WTC11 (cell line): ENCODE measurements around the gene PLXDC2. TPM values are rescaled to one million over a fixed set of nuclear protein-coding genes. Genes with fewer than 3 reads are reported as not detected.

Experiments used
- ATAC-seq: fragments of 200-7000 bp; cut with Tn5 transposase; 2 replicates; pipeline ENCODE4 v1.10.0; 2021; ENCODE audit warnings: mild to moderate bottlenecking, moderate library complexity
- CTCF ChIA-PET: fragments of 300-600 bp; sonication (Branson Sonifier 250); formaldehyde crosslinking; loops from one replicate; lab custom pipeline; 2021; ENCODE audit warnings: antibody characterized with exemption; lab: Charles Lee
- POLR2A ChIA-PET: fragments of 350-600 bp; sonication (Branson Sonifier 250); formaldehyde crosslinking; loops from one replicate; lab custom pipeline; 2021; ENCODE audit warnings: antibody characterized with exemption; lab: Charles Lee
- DNase-seq: peaks from one replicate; pipeline ENCODE4 v3.0.0; 2021; ENCODE audit warnings: low spot score
- H3K27ac Mint-ChIP-seq: 2 replicates; pipeline ENCODE4 v1.8.0; 2021; ENCODE audit warnings: mixed read lengths
- H3K27me3 Mint-ChIP-seq: 2 replicates; pipeline ENCODE4 v1.8.0; 2021; ENCODE audit warnings: low read depth, mild to moderate bottlenecking, moderate library complexity, mixed read lengths
- H3K36me3 Mint-ChIP-seq: 2 replicates; pipeline ENCODE4 v1.8.0; 2021; ENCODE audit warnings: mixed read lengths
- H3K4me1 Mint-ChIP-seq: 2 replicates; pipeline ENCODE4 v1.8.0; 2022; ENCODE audit warnings: mixed read lengths
- H3K4me3 Mint-ChIP-seq: 2 replicates; pipeline ENCODE4 v1.8.0; 2021; ENCODE audit warnings: mild to moderate bottlenecking, moderate library complexity, mixed read lengths
- H3K9me3 Mint-ChIP-seq: 2 replicates; pipeline ENCODE4 v1.8.0; 2021; ENCODE audit warnings: mixed read lengths
- CREM ChIP-seq: sonication (generic); formaldehyde crosslinking; IDR thresholded peaks from 2 replicates; pipeline ENCODE4 v1.8.1; 2022; ENCODE audit warnings: mild to moderate bottlenecking, missing genetic modification reagents, moderate library complexity
- EMX1 ChIP-seq: fragments of 250-450 bp; sonication (Bioruptor Pico); IDR thresholded peaks from 2 replicates; pipeline ENCODE4 v1.8.0; 2021; ENCODE audit warnings: mild to moderate bottlenecking
- FOXJ3 ChIP-seq: sonication (generic); formaldehyde crosslinking; IDR thresholded peaks from 2 replicates; pipeline ENCODE4 v1.9.0; 2021; ENCODE audit warnings: missing genetic modification reagents, mild to moderate bottlenecking, borderline replicate concordance
- GRHL2 ChIP-seq: fragments of 250-450 bp; sonication (Bioruptor Pico); IDR thresholded peaks from 2 replicates; pipeline ENCODE4 v1.8.0; 2022; ENCODE audit warnings: mild to moderate bottlenecking, moderate library complexity; ENCODE audit not compliant: insufficient replicate concordance, severe bottlenecking
- JUN ChIP-seq: sonication (generic); formaldehyde crosslinking; IDR thresholded peaks from 2 replicates; pipeline ENCODE4 v1.8.0; 2023; ENCODE audit warnings: mild to moderate bottlenecking, missing genetic modification reagents
- MXD4 ChIP-seq: fragments of 250-450 bp; sonication (Bioruptor Pico); IDR thresholded peaks from 2 replicates; pipeline ENCODE4 v1.8.0; 2021; ENCODE audit warnings: mild to moderate bottlenecking, moderate library complexity, borderline replicate concordance
- MYBL2 ChIP-seq: sonication (generic); formaldehyde crosslinking; IDR thresholded peaks from 2 replicates; pipeline ENCODE4 v1.8.1; 2023; ENCODE audit warnings: mild to moderate bottlenecking, moderate library complexity, missing genetic modification reagents
- NR3C1 ChIP-seq: sonication (generic); formaldehyde crosslinking; conservative IDR thresholded peaks from 2 replicates; pipeline ENCODE4 v1.8.1; 2023; ENCODE audit warnings: low read depth, mild to moderate bottlenecking, missing genetic modification reagents
- SOX15 ChIP-seq: fragments of 250-450 bp; sonication (Bioruptor Pico); IDR thresholded peaks from 2 replicates; pipeline ENCODE4 v1.9.0; 2021; ENCODE audit warnings: mild to moderate bottlenecking
- SP1 ChIP-seq: sonication (generic); formaldehyde crosslinking; conservative IDR thresholded peaks from 2 replicates; pipeline ENCODE4 v1.8.1; 2022; ENCODE audit warnings: missing genetic modification reagents
- TCF7 ChIP-seq: sonication (generic); formaldehyde crosslinking; IDR thresholded peaks from 2 replicates; pipeline ENCODE4 v1.8.0; 2022; ENCODE audit warnings: mild to moderate bottlenecking, low read depth, missing genetic modification reagents, moderate library complexity
- TEAD4 ChIP-seq: sonication (generic); formaldehyde crosslinking; IDR thresholded peaks from 2 replicates; pipeline ENCODE4 v1.8.0; 2022; ENCODE audit warnings: mild to moderate bottlenecking, missing genetic modification reagents
- ZNF263 ChIP-seq: sonication (generic); formaldehyde crosslinking; IDR thresholded peaks from 2 replicates; pipeline ENCODE4 v1.8.1; 2022; ENCODE audit warnings: low read depth, mild to moderate bottlenecking, moderate library complexity, missing genetic modification reagents
- ZNF416 ChIP-seq: fragments of 250-450 bp; sonication (Bioruptor Pico); IDR thresholded peaks from 2 replicates; pipeline ENCODE4 v1.9.0; 2021; ENCODE audit warnings: mild to moderate bottlenecking, inconsistent platforms
- ZNF671 ChIP-seq: fragments of 250-450 bp; sonication (Bioruptor Pico); IDR thresholded peaks from 2 replicates; pipeline ENCODE4 v1.8.0; 2021; ENCODE audit warnings: mild to moderate bottlenecking
- total RNA-seq: library from RNA; stranded (reverse); gene quantifications from 3 replicates; pipeline ENCODE4 v1.2.3, GENCODE V29; 2021
- TF ChIP-seq, protein P1 (sequence below): sonication (generic); formaldehyde crosslinking; IDR thresholded peaks from 2 replicates; pipeline ENCODE4 v1.8.0; 2022; ENCODE audit warnings: mild to moderate bottlenecking, missing genetic modification reagents
- TF ChIP-seq, protein P2 (sequence below): sonication (generic); formaldehyde crosslinking; conservative IDR thresholded peaks from 2 replicates; pipeline ENCODE4 v1.8.1; 2022; ENCODE audit warnings: mild to moderate bottlenecking, missing genetic modification reagents
- TF ChIP-seq, protein P3 (sequence below): sonication (generic); formaldehyde crosslinking; IDR thresholded peaks from 2 replicates; pipeline ENCODE4 v1.8.0; 2022; ENCODE audit warnings: mild to moderate bottlenecking, missing genetic modification reagents
- TF ChIP-seq, protein P4 (sequence below): sonication (generic); formaldehyde crosslinking; IDR thresholded peaks from 2 replicates; pipeline ENCODE4 v1.8.1; 2023; ENCODE audit warnings: mild to moderate bottlenecking, missing genetic modification reagents
- TF ChIP-seq, protein P5 (sequence below): sonication (generic); formaldehyde crosslinking; IDR thresholded peaks from 2 replicates; pipeline ENCODE4 v1.8.0; 2022; ENCODE audit warnings: mild to moderate bottlenecking, missing genetic modification reagents
- TF ChIP-seq, protein P6 (sequence below): sonication (generic); formaldehyde crosslinking; IDR thresholded peaks from 2 replicates; pipeline ENCODE4 v1.8.1; 2022; ENCODE audit warnings: low read depth, missing genetic modification reagents, borderline replicate concordance
- TF ChIP-seq, protein P7 (sequence below): fragments of 250-450 bp; sonication (Bioruptor Pico); IDR thresholded peaks from 2 replicates; pipeline ENCODE4 v1.8.0; 2021; ENCODE audit warnings: mild to moderate bottlenecking
- TF ChIP-seq, protein P8 (sequence below): fragments of 200-600 bp; IDR thresholded peaks from 2 replicates; pipeline ENCODE4 v1.8.0; 2022; ENCODE audit warnings: antibody characterized with exemption

The PLXDC2 gene
- total RNA-seq, 1 experiment from 2014 or later, result 31.7 TPM

DNA sequence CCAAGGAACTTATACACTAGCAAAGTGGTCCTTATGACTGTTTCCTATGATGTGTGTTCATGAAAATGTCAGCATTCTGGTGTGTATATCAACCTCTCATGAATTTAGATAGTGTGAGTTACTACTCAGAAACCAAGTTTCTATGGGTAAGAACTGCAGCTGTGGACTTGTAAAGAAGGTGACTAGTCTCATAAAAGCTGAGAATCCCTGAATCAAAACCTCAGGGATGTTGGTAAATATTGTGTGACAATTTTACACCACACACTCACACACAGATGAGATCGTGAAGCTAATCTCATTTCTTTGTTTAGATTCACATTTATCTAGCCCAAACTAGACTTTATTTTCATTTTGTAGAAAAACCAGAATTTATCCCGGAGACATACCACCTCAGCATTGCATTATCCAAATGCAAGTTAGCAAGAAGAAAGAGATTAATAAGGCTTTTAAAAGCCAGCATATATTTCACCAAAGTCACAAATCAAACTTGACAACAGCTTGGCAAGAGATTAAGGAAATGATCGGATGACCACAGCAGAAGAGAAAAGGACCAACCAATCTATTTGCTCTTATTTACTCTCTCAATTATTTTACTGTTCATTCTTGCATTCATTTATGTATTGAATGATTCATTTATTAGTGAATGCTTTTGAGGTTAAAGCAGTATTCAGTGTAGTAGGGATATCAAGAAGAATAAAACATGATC is 92.9 kb downstream of the PLXDC2 start:
- no peak overlapping the region; the same call in 1 of the 2 replicates for H3K27ac Mint-ChIP-seq

DNA sequence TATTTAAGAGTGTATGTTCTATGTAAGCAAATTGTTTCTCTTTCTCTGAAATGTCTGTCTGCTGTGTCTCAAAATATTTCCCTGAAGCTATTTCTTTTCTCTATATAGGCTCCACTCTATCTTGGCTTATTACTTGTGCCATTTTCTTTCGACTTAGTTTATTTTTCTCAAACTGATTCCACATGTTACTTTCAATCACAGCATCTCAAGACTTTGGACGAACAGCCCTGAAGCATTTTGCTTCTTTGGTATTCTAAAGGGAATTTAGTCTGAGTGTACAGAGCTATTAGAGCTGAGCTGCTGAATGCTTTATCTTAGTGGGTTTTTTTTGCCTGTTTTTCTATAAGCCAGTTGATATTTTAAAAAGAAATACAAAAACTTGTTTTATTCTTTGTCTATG is 95.7 kb downstream of the PLXDC2 start:
- Mint-ChIP-seq H3K9me3 (peaks cover 11% of the 10 kb centered on the region), H3K4me3 (no peak overlapping the region), H3K36me3 (peaks cover 10% of the 10 kb centered on the region), H3K27me3 (no peaks in the 10 kb centered on the region), H3K4me1 (peaks cover 41% of the 10 kb centered on the region), H3K27ac (no peak overlapping the region)
- no peak for ATAC-seq
- TF ChIP-seq, protein P1, sequence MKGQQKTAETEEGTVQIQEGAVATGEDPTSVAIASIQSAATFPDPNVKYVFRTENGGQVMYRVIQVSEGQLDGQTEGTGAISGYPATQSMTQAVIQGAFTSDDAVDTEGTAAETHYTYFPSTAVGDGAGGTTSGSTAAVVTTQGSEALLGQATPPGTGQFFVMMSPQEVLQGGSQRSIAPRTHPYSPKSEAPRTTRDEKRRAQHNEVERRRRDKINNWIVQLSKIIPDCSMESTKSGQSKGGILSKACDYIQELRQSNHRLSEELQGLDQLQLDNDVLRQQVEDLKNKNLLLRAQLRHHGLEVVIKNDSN, result no peak
- TF ChIP-seq TCF7 (no peak), ZNF671 (CRISPR knock-in tag) (no peak), EMX1 (CRISPR knock-in tag) (no peak), SOX15 (no peak), NR3C1 (no peak), FOXJ3 (no peak), GRHL2 (CRISPR knock-in tag) (no peak), TEAD4 (CRISPR knock-in tag) (no peak)
- TF ChIP-seq, protein P2, sequence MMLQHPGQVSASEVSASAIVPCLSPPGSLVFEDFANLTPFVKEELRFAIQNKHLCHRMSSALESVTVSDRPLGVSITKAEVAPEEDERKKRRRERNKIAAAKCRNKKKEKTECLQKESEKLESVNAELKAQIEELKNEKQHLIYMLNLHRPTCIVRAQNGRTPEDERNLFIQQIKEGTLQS (CRISPR knock-in tag), result no peak
- TF ChIP-seq, protein P3, sequence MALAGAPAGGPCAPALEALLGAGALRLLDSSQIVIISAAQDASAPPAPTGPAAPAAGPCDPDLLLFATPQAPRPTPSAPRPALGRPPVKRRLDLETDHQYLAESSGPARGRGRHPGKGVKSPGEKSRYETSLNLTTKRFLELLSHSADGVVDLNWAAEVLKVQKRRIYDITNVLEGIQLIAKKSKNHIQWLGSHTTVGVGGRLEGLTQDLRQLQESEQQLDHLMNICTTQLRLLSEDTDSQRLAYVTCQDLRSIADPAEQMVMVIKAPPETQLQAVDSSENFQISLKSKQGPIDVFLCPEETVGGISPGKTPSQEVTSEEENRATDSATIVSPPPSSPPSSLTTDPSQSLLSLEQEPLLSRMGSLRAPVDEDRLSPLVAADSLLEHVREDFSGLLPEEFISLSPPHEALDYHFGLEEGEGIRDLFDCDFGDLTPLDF (CRISPR knock-in tag), result no peak
- TF ChIP-seq, protein P4, sequence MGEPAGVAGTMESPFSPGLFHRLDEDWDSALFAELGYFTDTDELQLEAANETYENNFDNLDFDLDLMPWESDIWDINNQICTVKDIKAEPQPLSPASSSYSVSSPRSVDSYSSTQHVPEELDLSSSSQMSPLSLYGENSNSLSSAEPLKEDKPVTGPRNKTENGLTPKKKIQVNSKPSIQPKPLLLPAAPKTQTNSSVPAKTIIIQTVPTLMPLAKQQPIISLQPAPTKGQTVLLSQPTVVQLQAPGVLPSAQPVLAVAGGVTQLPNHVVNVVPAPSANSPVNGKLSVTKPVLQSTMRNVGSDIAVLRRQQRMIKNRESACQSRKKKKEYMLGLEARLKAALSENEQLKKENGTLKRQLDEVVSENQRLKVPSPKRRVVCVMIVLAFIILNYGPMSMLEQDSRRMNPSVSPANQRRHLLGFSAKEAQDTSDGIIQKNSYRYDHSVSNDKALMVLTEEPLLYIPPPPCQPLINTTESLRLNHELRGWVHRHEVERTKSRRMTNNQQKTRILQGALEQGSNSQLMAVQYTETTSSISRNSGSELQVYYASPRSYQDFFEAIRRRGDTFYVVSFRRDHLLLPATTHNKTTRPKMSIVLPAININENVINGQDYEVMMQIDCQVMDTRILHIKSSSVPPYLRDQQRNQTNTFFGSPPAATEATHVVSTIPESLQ (CRISPR knock-in tag), result no peak
- TF ChIP-seq, protein P5, sequence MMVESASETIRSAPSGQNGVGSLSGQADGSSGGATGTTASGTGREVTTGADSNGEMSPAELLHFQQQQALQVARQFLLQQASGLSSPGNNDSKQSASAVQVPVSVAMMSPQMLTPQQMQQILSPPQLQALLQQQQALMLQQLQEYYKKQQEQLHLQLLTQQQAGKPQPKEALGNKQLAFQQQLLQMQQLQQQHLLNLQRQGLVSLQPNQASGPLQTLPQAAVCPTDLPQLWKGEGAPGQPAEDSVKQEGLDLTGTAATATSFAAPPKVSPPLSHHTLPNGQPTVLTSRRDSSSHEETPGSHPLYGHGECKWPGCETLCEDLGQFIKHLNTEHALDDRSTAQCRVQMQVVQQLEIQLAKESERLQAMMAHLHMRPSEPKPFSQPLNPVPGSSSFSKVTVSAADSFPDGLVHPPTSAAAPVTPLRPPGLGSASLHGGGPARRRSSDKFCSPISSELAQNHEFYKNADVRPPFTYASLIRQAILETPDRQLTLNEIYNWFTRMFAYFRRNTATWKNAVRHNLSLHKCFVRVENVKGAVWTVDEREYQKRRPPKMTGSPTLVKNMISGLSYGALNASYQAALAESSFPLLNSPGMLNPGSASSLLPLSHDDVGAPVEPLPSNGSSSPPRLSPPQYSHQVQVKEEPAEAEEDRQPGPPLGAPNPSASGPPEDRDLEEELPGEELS (CRISPR knock-in tag), result no peak
- ChIA-PET POLR2A (no interaction called here), CTCF (no interaction called here)
- no peak for DNase-seq

More for the DNA sequence above, 92.9 kb downstream of the PLXDC2 start:
- no peak for TF ChIP-seq MXD4 (CRISPR knock-in tag)
- TF ChIP-seq, protein P6, sequence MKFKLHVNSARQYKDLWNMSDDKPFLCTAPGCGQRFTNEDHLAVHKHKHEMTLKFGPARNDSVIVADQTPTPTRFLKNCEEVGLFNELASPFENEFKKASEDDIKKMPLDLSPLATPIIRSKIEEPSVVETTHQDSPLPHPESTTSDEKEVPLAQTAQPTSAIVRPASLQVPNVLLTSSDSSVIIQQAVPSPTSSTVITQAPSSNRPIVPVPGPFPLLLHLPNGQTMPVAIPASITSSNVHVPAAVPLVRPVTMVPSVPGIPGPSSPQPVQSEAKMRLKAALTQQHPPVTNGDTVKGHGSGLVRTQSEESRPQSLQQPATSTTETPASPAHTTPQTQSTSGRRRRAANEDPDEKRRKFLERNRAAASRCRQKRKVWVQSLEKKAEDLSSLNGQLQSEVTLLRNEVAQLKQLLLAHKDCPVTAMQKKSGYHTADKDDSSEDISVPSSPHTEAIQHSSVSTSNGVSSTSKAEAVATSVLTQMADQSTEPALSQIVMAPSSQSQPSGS, result no peak
- TF ChIP-seq ZNF416 (CRISPR knock-in tag), result no peak
- TF ChIP-seq JUN (CRISPR knock-in tag), result no peak
- TF ChIP-seq, protein P7, sequence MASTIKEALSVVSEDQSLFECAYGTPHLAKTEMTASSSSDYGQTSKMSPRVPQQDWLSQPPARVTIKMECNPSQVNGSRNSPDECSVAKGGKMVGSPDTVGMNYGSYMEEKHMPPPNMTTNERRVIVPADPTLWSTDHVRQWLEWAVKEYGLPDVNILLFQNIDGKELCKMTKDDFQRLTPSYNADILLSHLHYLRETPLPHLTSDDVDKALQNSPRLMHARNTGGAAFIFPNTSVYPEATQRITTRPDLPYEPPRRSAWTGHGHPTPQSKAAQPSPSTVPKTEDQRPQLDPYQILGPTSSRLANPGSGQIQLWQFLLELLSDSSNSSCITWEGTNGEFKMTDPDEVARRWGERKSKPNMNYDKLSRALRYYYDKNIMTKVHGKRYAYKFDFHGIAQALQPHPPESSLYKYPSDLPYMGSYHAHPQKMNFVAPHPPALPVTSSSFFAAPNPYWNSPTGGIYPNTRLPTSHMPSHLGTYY (CRISPR knock-in tag), result no peak
- no peak for TF ChIP-seq NR3C1
- TF ChIP-seq, protein P8, sequence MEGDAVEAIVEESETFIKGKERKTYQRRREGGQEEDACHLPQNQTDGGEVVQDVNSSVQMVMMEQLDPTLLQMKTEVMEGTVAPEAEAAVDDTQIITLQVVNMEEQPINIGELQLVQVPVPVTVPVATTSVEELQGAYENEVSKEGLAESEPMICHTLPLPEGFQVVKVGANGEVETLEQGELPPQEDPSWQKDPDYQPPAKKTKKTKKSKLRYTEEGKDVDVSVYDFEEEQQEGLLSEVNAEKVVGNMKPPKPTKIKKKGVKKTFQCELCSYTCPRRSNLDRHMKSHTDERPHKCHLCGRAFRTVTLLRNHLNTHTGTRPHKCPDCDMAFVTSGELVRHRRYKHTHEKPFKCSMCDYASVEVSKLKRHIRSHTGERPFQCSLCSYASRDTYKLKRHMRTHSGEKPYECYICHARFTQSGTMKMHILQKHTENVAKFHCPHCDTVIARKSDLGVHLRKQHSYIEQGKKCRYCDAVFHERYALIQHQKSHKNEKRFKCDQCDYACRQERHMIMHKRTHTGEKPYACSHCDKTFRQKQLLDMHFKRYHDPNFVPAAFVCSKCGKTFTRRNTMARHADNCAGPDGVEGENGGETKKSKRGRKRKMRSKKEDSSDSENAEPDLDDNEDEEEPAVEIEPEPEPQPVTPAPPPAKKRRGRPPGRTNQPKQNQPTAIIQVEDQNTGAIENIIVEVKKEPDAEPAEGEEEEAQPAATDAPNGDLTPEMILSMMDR, result no peak
- no peak for TF ChIP-seq MYBL2 (CRISPR knock-in tag)
- no peak for TF ChIP-seq EMX1 (CRISPR knock-in tag)
- no peak for TF ChIP-seq TEAD4 (CRISPR knock-in tag)
- TF ChIP-seq FOXJ3, result no peak
- TF ChIP-seq CREM (CRISPR knock-in tag), result no peak
- TF ChIP-seq ZNF263 (CRISPR knock-in tag), result no peak
- no peak for TF ChIP-seq SP1 (CRISPR knock-in tag)
- no peaks in the 10 kb centered on the region for H3K27me3 Mint-ChIP-seq
- POLR2A ChIA-PET, result no interaction called here
- no peaks in the 10 kb centered on the region for H3K9me3 Mint-ChIP-seq
- H3K36me3 Mint-ChIP-seq, result no peaks in the 10 kb centered on the region
- CTCF ChIA-PET, result no interaction called here
- H3K4me3 Mint-ChIP-seq, result no peak overlapping the region
- peaks cover 50% of the 10 kb centered on the region for H3K4me1 Mint-ChIP-seq
- no peak for DNase-seq
- no peak for ATAC-seq
